Chondrocyte (in vitro differentiated cells): ENCODE measurements around the gene EEPD1. TPM values are rescaled to one million over a fixed set of nuclear protein-coding genes. Genes with fewer than 3 reads are reported as not detected.
"Not testable (repeated sequence)": the region's sequence is repeated elsewhere in the genome, so short reads cannot be mapped to it uniquely, and the experiment has no call there.

Source experiments
- DNase-seq: peaks from one replicate; pipeline ENCODE4 v3.0.0; 2021; ENCODE audit warnings: mixed read lengths, low spot score
- H3K27ac Mint-ChIP-seq: one replicate; pipeline ENCODE4 v1.8.0; 2021; ENCODE audit warnings: mild to moderate bottlenecking, moderate library complexity, mixed read lengths; ENCODE audit not compliant: unreplicated experiment
- H3K27me3 Mint-ChIP-seq: 2 replicates; pipeline ENCODE4 v1.8.0; 2021; ENCODE audit warnings: low read depth, mixed read lengths
- H3K36me3 Mint-ChIP-seq: 2 replicates; pipeline ENCODE4 v1.8.0; 2021; ENCODE audit warnings: low read depth, mixed read lengths
- H3K4me1 Mint-ChIP-seq: 2 replicates; pipeline ENCODE4 v1.8.0; 2021; ENCODE audit warnings: low read depth, mild to moderate bottlenecking, mixed read lengths
- H3K4me3 Mint-ChIP-seq: one replicate; pipeline ENCODE4 v1.8.0; 2021; ENCODE audit warnings: mild to moderate bottlenecking, moderate library complexity, mixed read lengths; ENCODE audit not compliant: unreplicated experiment
- H3K9me3 Mint-ChIP-seq: 2 replicates; pipeline ENCODE4 v1.8.0; 2021; ENCODE audit warnings: low read depth, mixed read lengths
- total RNA-seq: library from RNA; stranded (reverse); gene quantifications from 3 replicates; pipeline ENCODE4 v1.2.1, GENCODE V29; 2021
- TF ChIP-seq, protein P1 (sequence below): fragments of 200-600 bp; sonication (generic); IDR thresholded peaks from 2 replicates; pipeline ENCODE4 v1.5.0; 2021; ENCODE audit warnings: antibody characterized with exemption, mild to moderate bottlenecking, moderate library complexity

Gene EEPD1
- total RNA-seq, 1 donor from 2014 or later: 5.8 TPM

- DNase-seq: no peak
- TF ChIP-seq, protein P1, sequence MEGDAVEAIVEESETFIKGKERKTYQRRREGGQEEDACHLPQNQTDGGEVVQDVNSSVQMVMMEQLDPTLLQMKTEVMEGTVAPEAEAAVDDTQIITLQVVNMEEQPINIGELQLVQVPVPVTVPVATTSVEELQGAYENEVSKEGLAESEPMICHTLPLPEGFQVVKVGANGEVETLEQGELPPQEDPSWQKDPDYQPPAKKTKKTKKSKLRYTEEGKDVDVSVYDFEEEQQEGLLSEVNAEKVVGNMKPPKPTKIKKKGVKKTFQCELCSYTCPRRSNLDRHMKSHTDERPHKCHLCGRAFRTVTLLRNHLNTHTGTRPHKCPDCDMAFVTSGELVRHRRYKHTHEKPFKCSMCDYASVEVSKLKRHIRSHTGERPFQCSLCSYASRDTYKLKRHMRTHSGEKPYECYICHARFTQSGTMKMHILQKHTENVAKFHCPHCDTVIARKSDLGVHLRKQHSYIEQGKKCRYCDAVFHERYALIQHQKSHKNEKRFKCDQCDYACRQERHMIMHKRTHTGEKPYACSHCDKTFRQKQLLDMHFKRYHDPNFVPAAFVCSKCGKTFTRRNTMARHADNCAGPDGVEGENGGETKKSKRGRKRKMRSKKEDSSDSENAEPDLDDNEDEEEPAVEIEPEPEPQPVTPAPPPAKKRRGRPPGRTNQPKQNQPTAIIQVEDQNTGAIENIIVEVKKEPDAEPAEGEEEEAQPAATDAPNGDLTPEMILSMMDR: no peak
- Mint-ChIP-seq H3K27me3 (peaks cover 3% of the 10 kb centered on the region), H3K36me3 (no peaks in the 10 kb centered on the region), H3K4me1 (peaks cover 2% of the 10 kb centered on the region), H3K4me3 (no peak overlapping the region), H3K27ac (no peak overlapping the region), H3K9me3 (no peaks in the 10 kb centered on the region)
Measured at GRCh38 chr7:36315309-36315944, 162.4 kb downstream of the EEPD1 start.

- H3K4me1 Mint-ChIP-seq: peaks cover 2% of the 10 kb centered on the region
- no peak overlapping the region for H3K27ac Mint-ChIP-seq
- H3K36me3 Mint-ChIP-seq: no peaks in the 10 kb centered on the region
- TF ChIP-seq, protein P1: no peak
- no peak for DNase-seq
- no peaks in the 10 kb centered on the region for H3K9me3 Mint-ChIP-seq
- H3K27me3 Mint-ChIP-seq: peaks cover 4% of the 10 kb centered on the region
- H3K4me3 Mint-ChIP-seq: no peak overlapping the region
Measured at GRCh38 chr7:36316319-36316718, 163.3 kb downstream of the EEPD1 start.

DNA sequence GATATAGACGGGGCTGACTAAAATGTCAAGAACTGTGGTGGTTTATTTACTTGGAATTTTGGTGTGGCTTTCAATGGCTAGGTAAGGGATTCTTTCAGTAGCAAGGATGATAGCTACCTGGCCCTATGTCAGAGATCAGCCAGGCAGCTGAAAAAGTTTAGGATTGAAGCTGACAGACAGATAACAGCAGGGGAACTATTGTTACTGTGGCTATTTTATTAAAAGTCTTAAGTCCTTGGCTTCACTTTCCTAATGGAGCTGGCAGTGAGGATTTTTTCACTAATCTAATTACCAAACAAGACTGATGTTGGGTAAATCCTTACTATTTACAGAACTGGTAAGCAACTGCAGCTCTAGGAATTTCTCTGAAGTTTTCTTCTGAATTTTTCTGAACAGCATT is 164.2 kb downstream of the EEPD1 start:
- TF ChIP-seq, protein P1: no peak
- Mint-ChIP-seq H3K36me3 (peaks cover 2% of the 10 kb centered on the region), H3K27ac (no peak overlapping the region), H3K9me3 (no peaks in the 10 kb centered on the region), H3K27me3 (peaks cover 4% of the 10 kb centered on the region), H3K4me3 (no peak overlapping the region), H3K4me1 (peaks cover 2% of the 10 kb centered on the region)
- DNase-seq: no peak

GRCh38 chr7:36318116-36318515 is 165.1 kb downstream of the EEPD1 start:
- no peak for DNase-seq
- H3K36me3 Mint-ChIP-seq: peaks cover 2% of the 10 kb centered on the region
- peaks cover 2% of the 10 kb centered on the region for H3K4me1 Mint-ChIP-seq
- H3K27me3 Mint-ChIP-seq: peaks cover 4% of the 10 kb centered on the region
- no peak overlapping the region for H3K4me3 Mint-ChIP-seq
- TF ChIP-seq, protein P1: no peak
- no peak overlapping the region for H3K27ac Mint-ChIP-seq
- H3K9me3 Mint-ChIP-seq: no peaks in the 10 kb centered on the region

DNA sequence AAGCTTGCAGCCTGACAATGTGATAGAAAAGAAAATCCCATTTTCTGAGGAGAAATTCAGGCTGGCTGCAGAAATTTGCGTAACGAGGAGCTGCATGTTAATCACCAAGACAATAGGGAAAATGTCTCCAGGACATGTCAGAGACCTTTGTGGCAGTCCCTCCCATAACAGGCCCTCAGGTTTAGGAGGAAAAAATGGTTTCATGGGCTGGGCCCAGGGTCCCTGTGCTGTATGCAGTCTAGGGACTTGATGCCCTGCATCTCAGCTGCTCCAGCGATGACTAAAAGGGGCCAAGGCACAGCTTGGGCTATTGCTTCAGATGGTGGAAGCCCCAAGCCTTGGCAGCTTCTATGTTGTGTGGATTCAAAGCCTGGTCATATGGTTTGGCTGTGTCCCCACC is 168.2 kb downstream of the EEPD1 start:
- not testable (repeated sequence) for H3K4me3 Mint-ChIP-seq, H3K9me3 Mint-ChIP-seq, H3K36me3 Mint-ChIP-seq, H3K27me3 Mint-ChIP-seq, H3K27ac Mint-ChIP-seq, H3K4me1 Mint-ChIP-seq, DNase-seq

DNA sequence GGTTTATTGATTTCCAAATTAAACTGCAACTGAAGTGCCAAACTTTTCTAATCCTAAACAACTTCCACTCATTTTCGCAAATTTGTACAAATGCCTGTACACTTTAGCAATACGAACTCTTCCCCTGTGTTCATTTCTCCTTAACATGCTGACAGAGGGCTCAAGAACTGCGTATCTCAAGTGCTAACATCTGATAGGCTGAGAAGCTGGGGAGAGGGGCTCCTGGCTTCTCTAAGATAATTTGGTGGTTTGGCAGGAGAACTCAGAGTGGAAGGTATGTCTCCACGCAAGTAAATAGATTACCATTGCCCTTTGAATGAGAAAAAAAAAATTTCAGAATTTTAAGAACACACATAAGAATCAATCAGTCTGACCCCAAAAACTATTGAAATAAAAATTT is 183.3 kb downstream of the EEPD1 start:
- no peak overlapping the region for H3K27ac Mint-ChIP-seq
- TF ChIP-seq, protein P1: no peak
- peaks cover 5% of the 10 kb centered on the region for H3K36me3 Mint-ChIP-seq
- H3K9me3 Mint-ChIP-seq: no peaks in the 10 kb centered on the region
- no peaks in the 10 kb centered on the region for H3K27me3 Mint-ChIP-seq
- H3K4me1 Mint-ChIP-seq: no peaks in the 10 kb centered on the region
- no peak for DNase-seq
- no peak overlapping the region for H3K4me3 Mint-ChIP-seq
